CD4-positive, alpha-beta T cell treated with Interleukin-17A for 1 hour (primary cell): ENCODE results near the gene TFB1M.

Source experiments
- DNase-seq: peaks from one replicate; pipeline ENCODE4 v3.0.0-alpha.2; 2020

The TFB1M gene

DNA sequence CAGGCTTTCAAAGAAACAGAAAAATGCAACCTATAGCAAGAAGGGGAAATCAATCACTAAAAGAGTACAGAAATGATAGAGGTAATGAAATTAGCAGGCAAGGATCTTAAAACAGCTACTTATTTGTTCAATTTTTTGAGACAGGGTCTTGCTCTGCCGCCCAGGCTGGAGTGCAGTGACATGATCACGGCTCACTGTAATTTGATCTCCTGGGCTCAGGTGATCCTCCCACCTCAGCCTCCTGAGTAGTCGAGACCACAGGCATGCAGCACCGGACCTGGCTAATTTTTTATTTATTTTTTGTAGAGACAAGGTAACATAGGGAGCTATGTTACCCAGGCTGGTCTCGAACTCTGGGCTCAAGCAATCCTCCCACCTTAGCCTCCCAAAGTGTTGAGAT, 21.6 kb downstream of the TFB1M start:
- DNase-seq, result no peak

DNA sequence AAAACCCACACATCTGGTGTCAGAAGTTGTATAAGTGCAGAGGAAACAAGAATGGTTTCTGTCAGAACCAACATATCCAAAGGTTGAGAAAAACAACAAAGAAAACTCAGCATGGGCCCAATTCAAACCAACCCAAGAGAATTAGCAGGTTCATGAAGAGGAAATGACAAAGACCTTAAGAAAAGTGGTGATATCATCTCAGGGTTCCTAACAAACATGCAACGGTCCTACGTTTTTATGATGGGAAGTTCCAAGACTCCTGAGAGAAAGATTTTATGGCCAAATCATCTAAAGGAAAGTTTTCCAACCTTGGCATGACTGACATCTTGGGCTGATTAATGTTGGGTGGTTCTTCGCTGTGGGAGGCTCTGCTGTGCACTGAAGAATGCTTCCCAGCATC, 23.0 kb downstream of the TFB1M start:
- no peak for DNase-seq

DNA sequence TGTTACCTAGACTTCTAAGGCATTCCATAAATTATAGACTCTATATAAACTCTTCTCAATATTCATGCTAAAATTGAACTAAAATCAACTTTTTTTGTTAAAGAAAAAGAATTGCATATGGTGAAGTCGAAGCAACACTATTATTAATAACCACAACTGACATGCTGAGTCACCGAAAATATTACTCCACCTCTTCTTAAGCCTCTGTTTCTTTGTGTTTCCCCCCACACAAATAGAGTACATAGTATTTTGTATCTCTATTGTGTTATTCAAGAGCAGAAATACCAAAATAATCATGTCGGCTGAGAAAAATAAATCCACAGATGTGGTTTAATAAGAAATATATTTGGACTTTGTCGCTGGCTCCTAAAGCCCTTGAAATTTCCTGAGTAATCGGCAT, 23.8 kb downstream of the TFB1M start:
- DNase-seq, result no peak

DNA sequence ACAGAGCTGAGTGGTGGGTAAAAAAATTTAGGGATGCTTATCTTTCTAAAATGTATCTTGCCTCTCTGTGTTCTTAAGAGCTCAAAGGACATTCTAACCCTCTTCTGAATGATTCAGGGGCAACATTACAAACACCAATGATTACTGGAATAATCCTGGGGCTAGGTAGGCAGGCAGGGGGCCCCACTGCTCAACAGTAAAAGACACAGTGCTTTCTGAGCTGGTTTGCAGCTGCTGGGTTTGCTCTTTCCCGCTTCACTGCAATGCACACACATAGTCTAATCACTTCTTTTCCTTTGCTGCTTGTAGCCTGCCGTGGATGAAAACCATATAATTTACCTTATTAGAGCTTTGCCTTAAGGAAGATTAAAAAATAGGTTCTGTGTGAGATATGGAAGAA, 26.5 kb downstream of the TFB1M start:
- no peak for DNase-seq

DNA sequence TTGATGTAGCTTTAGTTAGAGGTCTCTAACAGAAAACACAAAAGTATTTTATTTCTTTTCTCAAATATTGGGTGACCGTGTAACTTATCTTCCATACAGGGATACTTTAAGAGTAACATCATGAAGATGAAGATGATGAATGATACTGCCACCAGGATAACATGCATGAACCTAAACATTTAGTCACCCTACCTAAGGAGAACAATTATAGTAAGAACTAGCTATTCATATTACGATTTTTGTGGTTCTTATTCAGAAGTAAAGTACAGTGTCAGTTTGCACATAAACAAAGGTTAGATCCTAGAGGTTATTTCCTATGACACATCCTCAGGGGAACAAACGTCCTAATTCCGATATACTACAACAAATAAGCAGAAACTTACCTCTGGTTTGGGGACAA, 29.5 kb downstream of the TFB1M start:
- DNase-seq, result no peak

DNA sequence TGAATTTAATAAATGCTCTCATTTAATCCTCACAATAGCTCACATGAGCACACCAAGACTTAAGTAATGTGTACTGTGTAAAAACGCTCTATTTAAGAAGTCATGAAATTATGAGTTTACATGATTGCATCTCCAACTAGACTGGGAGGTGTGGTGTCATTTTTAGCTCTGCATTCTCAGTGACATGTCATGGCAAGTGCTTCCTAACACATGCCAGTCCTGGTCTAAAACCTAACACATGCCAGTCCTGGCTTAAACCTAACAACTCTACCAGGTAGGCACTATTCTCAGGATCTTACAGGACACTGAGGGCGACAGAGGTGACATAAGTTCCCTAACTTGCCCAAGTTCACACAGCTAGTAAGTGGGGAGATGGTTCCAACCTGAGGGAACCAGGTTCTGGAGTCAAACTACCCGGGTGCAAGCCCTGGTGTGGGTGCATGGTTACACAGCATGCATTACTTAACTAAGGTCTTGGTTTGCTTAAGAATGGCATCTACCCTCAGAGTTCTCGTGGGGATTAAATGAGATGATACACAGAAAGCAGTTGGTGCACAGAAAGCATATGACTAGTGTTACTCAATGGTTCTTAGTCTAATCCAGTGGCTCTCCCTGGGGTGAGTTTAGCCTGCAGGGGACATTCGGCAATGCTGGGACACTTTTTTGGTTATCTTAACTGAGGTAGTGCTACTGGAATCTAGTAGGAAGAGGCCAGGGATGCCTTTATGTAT, 35.8 kb downstream of the TFB1M start:
- no peak for DNase-seq

DNA sequence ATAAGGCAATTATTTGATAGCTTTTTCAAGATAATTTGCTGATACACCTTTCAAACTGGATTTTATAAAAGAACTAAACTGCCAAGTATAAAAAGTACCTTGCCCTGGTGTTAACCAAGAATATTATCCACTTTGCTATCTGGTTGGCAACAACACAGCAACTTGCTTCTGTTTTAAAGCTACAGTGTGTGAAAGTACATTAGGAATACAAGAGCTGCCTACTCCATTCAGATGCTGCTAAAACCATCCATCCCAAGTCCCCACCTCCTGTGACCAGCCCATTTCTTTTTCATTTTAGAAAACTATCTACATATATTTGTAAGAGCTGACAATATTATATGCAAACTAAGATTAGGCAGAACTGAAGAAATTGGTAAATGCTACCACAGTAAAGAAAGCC, 37.6 kb downstream of the TFB1M start:
- no peak for DNase-seq

DNA sequence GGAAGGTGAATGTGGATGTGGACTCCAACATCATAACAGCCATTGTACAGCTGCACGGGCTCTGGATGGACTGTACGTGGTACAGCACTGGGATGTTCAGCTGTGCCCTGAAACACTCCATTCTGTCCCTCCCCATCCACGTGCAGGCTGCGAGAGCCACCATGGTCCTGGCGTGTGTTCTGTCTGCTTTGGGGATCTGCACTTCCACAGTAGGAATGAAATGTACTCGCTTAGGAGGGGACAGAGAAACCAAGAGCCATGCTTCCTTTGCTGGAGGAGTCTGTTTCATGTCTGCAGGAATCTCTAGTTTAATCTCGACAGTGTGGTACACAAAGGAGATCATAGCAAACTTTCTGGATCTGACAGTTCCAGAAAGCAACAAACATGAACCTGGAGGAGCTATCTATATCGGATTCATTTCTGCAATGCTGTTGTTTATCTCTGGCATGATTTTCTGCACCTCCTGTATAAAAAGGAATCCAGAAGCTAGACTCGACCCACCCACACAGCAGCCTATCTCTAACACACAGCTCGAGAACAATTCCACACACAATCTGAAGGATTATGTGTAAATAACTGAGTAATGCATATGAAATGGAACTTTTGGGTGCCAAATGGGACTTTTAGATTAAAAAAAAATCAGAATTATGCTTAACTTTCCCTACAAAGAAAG, 38.3 kb downstream of the TFB1M start:
- DNase-seq, result no peak

DNA sequence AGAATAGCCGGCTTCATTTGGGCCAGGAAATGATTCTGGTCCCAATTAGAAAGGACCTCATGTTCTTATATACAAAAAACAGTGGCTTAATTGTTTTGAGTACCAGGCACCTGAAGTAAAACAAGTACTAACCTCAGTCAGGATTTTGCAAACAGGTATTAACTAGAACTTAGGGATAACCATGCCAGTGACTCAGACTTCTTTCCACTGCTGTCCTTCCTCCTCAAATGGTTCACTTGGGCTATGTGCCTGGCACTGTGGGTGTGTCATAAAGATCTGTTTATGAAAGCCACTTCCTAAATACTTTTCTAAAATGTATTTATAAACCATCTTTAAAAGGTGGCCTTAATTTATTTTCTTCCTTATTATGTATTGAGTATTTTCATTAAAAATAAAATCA, 39.8 kb downstream of the TFB1M start:
- no peak for DNase-seq

DNA sequence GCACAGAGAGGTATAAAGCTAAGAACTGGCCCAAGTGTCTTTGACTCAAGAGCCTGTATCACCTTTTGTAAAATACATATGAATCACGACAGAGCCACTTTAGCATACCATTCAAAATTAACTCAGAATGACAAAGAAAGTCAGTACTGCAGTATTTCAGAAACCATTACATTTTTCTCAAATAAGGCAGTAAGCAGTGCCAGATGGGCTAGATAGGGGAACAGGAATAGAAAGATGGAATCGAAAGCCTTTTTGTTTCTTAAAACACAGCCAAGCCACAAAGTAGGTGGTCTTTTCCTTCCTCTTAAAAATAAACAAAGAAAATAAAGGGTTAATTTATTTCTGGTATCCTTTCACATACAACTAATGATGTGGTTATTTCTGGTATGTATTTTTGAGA, 40.2 kb downstream of the TFB1M start:
- no peak for DNase-seq

DNA sequence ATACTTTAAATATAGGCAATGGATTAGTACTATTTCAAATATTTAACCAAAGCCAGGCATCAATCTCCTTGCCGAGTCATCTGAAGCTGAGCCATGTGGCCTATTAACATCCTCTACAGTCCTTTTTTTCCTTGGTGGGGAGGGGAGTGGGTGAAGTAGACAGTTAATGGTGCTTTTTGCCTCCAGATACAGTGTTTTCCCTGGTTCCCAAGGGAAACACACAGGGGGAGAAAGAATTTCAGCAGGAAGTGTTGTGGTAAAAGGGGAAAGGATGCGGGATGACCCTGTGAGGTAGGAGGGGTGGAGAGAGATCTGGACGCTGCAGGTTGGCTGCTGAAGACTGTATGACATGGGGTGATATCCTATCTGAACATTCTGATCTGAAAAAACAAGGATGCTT, 40.9 kb downstream of the TFB1M start:
- DNase-seq, result no peak

DNA sequence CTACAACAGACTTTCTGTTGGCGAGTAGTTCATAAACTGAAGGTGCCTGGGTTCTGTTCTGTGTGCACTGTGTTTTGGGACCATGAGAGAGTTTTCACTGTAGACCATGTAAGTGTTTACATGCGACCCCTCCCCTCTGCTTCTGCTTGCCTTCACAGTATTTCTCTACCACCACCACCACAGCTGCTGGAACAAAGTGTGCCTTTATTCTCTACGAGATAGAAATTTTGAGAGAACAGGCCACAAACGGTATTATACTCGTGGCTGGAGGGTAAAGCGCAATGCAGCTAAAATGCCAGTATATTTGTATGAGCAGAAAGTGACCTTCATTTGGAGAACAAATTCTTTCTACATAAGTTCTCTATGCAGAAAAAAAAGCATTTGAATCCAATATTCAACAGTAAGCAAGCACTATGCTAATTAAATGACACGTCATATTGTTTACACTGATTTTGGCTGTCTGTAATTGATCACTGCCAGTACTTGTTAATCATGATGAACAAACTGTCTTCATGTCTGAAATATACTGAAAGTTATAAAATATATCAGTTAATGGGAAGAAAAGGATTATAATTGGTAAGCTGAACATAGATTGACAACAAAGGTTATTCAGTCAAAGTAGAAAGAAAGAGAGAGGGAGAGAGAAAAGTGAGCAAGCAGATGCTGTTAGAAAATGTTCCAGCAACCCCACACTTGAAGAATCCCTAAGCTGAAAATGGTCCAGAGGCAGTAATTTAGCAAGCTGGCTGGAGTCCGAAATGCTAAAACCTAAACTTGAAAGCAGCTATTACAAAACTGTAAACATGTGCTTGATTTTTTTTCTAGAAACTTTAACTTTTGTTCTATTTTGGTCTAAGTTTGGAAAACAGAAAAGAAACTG, 41.7 kb downstream of the TFB1M start:
- no peak for DNase-seq

DNA sequence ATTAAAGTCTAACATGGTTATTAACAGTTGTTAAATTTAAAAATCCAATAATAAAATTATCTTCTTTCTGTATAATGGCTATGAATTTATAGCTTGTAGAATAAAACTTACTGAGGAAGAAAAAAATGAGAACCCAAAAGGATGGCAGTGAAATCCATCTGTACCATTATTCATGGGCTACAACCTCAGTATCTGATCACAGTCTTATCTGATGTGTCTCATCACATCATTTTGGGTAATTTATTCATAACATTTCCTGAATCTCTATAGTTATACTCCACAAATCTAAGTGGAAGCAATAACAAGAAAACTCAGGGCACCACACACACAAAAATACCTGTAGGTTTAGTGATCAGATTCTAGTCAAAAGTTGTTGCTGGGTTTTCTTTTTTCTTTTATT, 43.1 kb downstream of the TFB1M start:
- DNase-seq, result no peak

DNA sequence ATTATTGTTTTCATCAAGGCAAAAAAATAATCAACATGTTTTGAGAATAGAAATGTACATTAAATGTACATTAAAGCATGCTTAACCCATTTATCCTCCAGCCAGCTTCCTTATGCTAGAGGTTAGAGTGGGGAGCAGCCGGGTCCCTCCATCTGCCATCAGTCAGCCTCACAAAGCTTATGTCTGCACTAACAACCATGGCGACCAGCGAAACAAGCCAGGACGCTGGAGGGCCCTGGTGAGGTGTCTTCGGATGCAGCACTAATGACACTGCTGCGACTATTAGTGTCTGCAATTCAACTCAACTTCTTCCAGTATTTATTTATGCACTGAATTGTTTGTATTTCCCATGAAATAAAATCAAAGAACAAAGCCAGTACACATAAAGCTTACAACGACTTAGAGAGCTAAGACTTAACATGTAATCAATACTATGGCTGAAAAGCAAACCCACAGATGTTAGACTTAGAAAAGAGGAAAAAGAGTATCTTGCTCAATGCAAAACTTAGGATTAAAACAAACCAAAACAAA, 43.7 kb downstream of the TFB1M start:
- DNase-seq, result no peak

DNA sequence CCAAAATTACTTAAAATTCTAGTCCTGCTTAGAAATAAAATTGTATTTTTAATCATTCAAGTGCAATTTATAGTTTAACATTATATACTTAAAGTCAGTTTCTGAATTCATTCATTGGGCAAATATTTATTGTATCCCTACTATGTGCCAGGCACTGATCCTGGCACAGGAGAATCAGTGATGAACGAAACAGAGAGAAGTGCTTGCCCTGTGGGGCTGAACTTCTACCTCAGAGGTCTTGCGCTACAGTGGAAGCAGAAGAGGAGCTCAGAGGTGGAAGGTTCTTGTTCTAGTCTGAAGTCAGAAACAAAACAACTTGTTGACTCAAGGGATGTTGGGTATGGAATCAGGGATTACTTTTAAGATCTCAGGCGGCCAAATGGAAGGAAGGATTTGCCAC, 44.5 kb downstream of the TFB1M start:
- no peak for DNase-seq

DNA sequence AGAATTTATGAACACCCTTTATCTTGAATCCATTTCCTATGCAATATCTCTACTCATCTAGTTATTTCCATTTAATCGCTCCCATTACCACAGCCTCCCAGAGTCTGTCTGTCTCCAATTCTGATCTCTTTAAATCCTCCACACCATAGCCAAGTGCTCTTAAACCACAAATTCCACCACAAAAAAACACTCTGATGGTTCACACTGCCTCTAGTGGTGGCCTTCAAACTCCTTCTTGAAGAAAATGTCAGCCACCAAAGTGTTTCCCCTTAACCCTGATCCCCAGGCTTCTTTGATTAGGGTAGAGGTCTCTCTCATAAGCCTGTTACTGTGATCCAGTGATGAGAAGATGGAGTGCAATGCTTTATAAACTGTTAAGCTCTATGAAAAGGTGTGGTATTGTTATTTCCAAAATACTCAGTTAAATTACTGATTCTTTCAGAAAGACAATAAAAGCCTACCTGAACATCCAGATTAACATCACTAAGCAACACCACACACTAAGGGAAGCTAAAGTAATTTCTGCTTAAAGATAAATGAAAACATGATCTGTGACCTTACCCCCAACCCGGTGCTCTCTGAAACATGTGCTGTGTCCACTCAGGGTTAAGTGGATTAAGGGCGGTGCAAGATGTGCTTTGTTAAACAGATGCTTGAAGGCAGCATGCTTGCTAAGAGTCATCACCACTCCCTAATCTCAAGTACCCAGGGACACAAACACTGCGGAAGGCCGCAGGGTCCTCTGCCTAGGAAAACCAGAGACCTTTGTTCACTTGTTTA, 46.0 kb downstream of the TFB1M start:
- DNase-seq, result peak; percentile 45

DNA sequence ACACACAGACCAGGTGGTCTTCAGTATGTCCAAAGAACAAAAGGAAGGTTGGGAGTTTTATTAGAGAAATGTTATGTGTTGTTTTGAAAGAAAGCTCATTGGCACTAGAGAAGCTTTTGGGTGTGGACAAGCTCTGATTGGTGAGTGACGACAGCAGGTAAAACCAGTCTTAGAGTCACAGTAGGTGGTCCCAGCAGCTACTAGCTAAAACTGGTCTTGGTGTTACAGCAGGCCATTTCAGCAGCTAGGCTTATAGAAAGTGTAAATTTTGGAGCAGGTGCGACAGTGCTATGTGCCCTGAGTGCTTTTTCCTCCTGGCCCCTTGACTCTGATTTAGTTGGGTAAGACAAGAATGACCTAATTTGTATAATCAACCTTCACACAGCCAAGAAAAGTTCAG, 46.9 kb downstream of the TFB1M start:
- no peak for DNase-seq

DNA sequence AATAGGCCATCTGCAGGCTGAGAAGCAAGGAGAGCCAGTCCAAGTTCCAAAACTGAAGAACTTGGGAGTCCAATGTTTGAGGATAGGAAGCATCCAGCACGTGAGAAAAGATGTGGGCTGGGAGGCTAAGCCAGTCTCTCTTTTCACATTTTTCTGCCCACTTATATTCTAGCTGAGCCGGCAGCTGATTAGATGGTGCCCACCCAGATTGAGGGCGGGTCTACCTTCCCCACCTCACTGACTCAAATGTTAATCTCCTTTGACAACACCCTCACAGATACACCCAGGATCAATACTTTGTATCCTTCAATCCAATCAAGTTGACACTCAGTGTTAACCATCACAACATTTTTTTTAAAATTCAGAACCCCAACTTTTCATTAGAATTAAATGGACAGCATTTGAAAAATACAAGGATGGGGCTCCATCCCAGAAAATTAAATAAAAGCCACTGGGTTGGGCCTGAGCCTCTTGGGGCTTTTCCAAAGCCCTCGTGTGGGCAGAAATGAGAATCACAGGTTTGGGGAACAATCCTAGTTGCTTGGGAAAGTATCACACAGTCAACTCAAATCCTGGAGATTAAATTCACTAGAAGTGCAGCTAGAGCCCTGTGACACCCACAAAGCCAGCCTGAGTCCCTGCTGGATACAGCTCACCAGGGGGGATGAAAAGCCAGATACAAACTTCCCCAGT, 48.3 kb downstream of the TFB1M start:
- DNase-seq, result no peak

DNA sequence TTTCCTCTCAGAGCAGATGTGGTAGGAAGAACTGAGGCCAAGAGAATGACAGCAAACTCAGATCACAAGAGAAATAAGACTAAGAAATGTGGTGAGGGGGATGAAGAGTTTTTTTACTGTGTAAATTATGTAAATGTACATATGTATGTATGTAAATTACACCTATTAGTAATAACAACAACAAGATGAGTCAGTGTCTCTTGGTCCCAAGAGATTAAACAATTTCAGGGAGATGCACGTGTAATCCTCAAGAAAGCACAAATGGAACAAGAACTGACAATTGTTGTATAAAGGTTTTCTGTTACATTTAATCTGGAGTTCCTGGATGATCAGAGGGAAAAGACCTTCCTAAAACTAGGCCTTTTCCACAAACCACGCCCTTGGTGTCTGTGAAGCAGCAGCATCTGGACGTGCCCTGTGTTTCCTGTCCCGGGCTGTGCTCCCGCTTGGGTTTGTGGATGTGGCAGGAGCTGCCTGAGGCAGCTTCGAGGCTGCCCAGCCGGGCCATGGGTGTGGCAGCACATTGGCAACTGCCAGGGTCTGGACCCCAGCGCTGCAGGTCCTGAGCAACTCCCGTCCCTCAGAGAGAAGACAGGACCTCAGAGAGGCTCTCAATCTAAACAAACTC, 49.5 kb downstream of the TFB1M start:
- DNase-seq, result no peak

DNA sequence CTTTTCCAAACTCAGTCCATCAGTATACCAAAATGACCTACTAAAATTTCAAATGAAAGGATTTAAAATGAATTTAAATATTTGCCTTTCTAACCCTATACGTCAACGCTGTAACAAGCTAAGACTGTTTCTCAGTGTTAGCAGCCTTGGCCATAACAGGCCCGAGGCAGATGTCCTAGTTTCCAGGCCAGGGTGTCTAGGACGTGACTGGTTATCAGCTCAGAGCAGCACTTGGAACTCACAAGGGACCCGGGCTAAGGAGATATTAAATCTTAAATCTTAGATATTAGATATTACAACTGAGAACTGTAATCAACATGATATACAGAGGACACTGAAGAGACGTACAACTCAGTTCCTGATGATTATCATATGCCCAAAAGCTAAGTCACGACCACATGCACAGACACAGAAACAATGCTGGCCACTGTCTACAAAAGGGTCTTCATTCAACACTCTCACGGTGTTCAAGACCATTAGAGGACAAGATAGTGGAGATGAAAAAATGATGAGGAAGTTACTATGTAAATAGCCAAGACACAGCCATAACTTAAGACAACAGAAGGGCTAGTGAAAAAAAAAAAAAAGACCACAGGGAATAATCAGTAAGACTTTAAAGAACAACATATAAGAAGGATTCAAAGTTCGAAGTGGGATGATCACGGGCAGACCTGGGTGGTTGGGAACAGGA, 50.8 kb downstream of the TFB1M start, which contains the start of gene CLDN20:
CLDN20 (plus strand) TSS at position 641 of the 691 bp plus-strand sequence. CDS start 11,707 bp downstream, outside the sequence.
- DNase-seq, result no peak

DNA sequence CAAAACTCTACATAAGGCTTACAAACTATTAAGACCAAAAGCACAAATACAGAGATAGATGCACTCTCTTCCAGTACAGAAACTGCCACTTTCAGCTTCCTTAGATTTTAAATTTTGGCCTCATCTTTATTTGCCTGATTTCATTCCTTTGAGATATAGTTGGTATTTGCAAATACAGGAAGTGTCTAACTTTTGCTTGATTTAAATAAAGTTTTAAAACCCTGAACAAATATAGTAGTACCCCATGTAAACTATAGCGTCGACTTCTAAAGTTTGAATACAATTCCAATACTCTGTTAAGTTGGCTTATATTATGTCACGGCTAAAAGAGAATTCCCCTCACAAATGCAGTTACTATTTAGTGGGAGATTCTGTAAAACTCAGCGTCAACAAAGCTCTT, 51.6 kb downstream of the TFB1M start:
- DNase-seq, result no peak
